NCI-H1417 treated with DMSO at 0.1 percent for 48 hours (cell line): ENCODE measurements around the gene ZBTB7C.
A peak's percentile ranks its signal among the peaks of the same experiment; 100 is the strongest.

ENCODE experiments used
- DNase-seq: peaks from one replicate; lab custom pipeline; 2025; lab: John Stamatoyannopoulos, UW

The ZBTB7C gene

DNA sequence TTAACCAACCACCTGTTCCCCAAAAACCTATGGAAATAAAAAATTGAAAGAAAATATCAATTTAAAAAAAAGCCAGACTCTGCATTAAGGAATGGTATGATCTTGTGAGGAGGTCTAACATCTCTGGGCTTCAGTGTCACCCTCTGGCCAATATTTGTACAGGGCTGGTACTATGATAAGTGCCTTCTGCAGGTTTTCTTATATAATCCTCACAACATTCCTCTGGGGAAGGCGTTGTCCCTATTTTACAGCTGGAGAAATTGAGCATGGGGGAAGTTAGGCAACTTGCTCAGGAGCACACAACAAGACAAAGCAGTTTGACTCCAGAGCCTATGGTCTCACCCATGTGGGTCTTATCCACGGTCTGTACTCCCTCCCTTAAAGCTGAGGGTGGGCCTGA lies 86.0 kb downstream of the ZBTB7C start:
- no peak for DNase-seq

DNA sequence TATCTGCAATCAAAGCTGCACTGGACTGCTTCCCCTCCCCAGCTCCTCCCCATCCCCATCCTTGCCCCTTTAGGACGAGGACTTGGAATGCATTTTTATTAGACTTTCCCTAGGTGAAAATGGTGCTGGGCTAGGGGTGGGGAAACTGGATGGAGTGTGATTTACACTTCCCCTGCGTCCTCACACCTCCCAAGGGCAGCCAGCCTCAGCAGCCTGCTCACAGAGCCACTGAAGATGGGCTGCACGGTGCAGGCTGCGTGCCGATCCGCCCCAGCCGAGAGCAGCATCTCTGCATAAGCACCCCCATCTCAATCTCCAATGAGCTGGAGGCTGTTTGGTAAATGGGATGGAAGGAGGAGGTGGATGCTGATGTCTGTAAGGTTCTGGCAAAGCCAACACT lies 87.6 kb downstream of the ZBTB7C start:
- DNase-seq = no peak

GRCh38 chr18:48321121-48321520 lies 88.1 kb downstream of the ZBTB7C start:
- no peak for DNase-seq

DNA sequence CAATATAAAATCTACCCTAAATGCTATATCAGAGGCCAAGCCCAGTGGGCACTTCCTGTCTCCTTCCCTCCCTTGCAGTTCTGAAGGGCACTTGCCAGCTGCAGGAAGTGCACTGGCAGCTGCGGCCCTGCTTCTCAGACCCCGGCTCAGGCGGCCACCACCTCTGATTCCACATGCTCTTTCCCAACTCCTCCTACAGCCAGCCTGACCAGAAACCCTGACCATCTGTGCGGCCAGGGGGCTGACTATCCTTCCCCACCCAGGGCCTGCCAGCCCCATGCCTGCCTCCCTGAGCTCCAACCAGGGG lies 88.6 kb downstream of the ZBTB7C start:
- no peak for DNase-seq

DNA sequence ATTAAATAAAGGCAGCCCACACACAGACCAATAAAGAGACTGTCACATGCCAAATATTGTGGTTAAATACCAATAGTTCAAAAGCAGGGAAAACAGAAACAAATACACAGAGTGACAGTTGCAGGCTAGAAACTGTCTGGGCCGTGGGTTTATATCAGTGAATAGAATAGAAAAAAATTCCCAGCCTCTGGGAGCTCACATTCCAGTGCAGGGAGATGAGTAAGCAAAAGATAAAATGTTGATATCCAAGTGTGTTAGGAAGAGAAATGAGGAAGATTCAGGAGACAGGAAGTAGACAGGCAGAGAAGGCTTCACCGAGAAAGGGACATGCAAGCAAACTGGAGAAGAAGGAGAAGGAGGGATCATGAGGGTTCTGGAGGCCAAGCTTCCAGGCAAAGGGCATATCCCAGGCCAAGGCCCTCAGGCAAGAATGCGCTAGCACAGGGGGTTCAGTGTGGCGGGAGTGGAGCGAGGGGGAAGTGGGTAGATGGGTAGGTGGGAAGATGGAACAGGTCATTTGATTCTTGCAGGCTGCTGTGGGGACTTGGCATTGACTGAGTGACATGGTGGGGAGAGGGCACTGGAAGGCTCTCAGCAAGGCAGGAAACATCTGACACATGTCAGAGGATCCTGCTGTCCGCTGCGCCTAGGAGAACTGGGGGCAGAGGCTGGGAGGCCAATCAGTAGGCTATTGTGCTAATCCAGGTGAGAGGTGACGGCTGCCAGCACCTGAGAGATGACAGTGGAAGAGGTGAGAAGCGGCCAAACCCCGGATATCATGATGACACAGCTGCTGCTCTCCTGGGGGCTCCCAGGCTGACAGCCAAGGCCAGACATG lies 89.2 kb downstream of the ZBTB7C start:
- DNase-seq = peak; percentile 80

- DNase-seq = no peak
These were observed 90.7 kb downstream of the ZBTB7C start for GRCh38 chr18:48318436-48318835.

GRCh38 chr18:48317781-48318381 lies 91.3 kb downstream of the ZBTB7C start:
- no peak for DNase-seq

DNA sequence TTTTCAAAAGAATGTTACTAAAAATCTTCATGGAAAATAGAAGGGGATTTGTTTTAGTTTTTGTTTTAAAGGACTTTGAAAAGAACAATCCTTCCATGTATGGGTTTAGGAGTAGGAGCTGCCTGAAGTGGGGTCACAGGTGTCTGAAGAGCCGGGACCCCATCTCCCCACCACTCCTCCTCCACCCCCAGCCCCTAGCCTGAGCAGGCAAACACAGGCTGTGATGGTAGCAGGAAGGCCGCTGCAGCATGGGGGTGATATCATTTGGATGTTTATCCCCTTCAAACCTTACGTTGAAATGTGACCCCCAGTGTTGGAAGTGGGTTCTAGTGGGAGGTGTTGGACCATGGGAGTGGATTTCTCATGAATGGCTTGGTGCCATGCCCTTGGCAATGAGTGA lies 93.0 kb downstream of the ZBTB7C start:
- no peak for DNase-seq

- DNase-seq = peak; percentile 69
These were observed 94.5 kb downstream of the ZBTB7C start for GRCh38 chr18:48314690-48315089.

GRCh38 chr18:48313792-48314191 lies 95.4 kb downstream of the ZBTB7C start:
- DNase-seq = no peak

GRCh38 chr18:48312066-48312465 lies 97.1 kb downstream of the ZBTB7C start:
- no peak for DNase-seq

DNA sequence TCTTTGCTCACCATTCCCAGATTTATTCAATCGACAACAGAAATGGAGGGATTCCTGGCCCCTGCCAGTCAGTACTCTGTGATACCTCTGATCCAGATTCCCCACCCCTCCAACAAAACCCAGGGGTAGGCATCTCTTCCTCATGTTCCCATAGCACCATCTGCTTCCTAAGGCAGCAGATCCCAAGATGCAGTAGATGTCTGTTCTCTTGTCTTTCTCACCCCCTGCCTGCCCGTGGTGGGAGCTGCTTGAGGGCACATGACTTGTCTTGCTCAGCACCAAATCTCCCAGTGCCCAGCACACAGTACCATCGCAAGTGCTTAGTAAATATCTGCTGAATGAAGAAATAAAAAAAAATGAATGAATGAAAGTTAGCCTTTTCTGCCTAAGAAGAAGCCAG lies 98.2 kb downstream of the ZBTB7C start:
- DNase-seq = no peak

GRCh38 chr18:48310353-48310752 lies 98.8 kb downstream of the ZBTB7C start:
- no peak for DNase-seq

- no peak for DNase-seq
These were observed 100.2 kb downstream of the ZBTB7C start for GRCh38 chr18:48308755-48309575.

- DNase-seq = no peak
These were observed 101.1 kb downstream of the ZBTB7C start for GRCh38 chr18:48308027-48308635.

GRCh38 chr18:48306838-48307237 lies 102.3 kb downstream of the ZBTB7C start:
- DNase-seq = no peak

DNA sequence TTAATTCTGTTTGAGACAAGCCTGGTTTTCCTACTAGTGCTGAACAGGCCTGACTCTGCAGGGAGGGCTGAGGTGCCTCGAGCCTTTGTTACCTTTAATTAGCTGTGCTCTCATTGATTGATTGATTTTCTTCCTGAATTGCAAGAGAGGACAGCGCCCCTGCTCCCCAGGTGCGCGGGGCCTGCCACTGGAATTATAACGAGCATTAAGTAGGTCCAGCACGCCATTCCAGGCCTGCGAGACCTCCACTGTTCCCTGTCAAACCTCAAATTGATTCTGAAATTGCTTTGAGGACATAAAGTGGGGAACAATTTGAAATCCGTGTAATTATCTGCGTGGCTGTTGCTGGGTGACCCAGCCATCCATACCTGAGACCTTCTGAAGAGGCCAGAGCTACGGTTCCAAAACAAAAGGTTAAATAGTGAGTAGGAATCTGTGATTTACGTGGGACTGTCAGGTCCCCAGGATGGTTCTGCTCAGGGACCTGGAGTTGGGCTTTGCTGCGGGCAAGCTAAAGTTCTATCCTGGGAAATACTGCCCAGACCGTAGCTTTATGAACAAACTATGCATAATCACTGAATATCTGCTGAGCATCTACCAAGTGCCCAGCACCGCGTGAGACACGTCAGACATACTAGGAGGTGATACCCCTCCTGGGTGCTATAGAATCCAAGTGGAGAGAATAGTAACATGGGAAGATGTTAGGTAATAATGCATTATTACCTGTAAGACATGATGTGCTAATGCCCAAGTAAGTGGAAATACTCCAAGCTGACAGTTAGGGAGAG lies 104.1 kb downstream of the ZBTB7C start:
- peak; percentile 71 for DNase-seq

- no peak for DNase-seq
These were observed 105.3 kb downstream of the ZBTB7C start for GRCh38 chr18:48303883-48304282.

- DNase-seq = no peak
These were observed 106.4 kb downstream of the ZBTB7C start for GRCh38 chr18:48302736-48303135.

GRCh38 chr18:48300463-48300961 lies 108.7 kb downstream of the ZBTB7C start:
- no peak for DNase-seq

- no peak for DNase-seq
These were observed 112.0 kb downstream of the ZBTB7C start for GRCh38 chr18:48297139-48297538.

DNA sequence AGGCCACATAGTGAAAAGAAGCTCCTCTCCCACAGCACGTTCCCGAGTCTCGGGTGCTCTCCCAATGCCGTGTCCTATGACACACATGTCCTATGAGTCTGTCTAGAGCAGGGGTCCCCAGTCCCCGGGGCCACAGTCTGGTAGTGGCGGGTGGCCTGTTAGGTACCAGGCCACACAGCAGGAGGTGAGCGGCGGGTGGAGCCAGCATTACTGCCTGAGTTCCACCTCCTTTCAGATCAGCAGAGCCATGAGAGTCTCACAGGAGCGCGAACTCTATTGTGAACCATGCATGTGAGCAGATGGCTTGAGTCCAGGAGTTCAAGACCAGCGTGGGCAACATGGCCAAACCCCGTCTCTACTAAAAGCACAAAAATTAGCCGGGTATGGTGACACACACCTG lies 112.6 kb downstream of the ZBTB7C start:
- DNase-seq = no peak
